GM21423 (cell line): Measurements from ENCODE around the gene DYNC1I1.

Source experiments
- ATAC-seq: cut with Tn5 transposase; IDR thresholded peaks from one replicate; pipeline ENCODE4 v1.9.1; 2021; ENCODE audit warnings: mild to moderate bottlenecking, moderate library complexity; ENCODE audit not compliant: unreplicated experiment

DYNC1I1 gene

GRCh38 chr7:96067321-96067720 is 295.0 kb downstream of the DYNC1I1 start:
- ATAC-seq: no peak

DNA sequence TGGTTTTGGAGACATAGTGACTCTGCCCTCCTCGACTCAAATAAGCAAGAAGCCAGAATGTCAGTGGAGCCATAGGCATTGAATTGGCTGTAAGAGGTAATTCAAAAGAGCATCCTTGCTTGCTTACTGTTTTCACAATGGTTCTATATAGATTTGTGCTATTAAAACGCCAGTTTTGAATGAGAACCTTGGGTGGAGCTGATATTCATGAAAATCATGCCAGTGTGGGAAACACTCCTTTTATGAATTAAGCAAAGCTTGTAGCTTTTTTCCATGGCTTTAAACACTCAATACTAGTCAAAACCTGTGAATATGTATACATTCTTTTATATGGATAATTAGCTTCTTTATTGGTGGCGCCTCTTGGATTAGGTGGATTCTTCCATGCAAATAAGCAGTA is 297.0 kb downstream of the DYNC1I1 start:
- no peak for ATAC-seq

DNA sequence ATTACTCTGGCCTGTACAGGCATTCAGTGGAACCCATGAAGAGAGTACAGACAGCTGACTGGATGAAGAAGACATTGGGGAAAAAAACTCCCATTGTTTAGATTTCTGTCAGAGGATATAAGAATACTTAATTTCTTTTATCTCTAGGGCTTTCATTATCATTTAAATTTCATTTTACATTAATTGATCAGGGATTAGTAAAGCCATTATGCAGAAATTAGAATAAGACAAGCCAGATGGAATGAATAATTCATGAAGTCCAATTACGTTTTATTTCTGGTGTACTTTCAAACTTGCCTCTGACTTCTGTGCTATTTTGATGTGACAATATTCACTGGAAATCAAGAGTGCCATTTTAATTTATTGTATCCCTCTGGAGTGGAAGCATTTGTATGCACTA is 302.5 kb downstream of the DYNC1I1 start:
- ATAC-seq: no peak

- peak; percentile 86 for ATAC-seq
Observed at GRCh38 chr7:96075510-96076349, 303.4 kb downstream of the DYNC1I1 start.

DNA sequence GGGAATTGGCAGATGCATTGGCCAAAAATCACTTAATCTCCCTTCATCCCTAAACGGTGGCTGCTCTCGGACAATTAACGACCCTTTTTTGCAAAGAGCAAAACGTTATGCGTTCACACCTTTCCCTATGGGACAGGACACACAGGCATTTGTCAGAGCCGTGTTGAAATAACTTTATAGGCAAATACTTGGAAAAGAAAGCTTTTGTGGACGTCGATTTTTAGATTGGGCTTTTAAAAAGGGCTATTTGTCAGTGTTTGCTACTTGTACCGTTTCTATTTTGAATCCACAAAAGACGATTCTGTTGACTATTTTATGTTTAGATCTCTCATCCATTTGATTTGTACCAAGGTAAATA is 304.0 kb downstream of the DYNC1I1 start:
- ATAC-seq: no peak

GRCh38 chr7:96080027-96080426 is 307.7 kb downstream of the DYNC1I1 start:
- ATAC-seq: no peak

DNA sequence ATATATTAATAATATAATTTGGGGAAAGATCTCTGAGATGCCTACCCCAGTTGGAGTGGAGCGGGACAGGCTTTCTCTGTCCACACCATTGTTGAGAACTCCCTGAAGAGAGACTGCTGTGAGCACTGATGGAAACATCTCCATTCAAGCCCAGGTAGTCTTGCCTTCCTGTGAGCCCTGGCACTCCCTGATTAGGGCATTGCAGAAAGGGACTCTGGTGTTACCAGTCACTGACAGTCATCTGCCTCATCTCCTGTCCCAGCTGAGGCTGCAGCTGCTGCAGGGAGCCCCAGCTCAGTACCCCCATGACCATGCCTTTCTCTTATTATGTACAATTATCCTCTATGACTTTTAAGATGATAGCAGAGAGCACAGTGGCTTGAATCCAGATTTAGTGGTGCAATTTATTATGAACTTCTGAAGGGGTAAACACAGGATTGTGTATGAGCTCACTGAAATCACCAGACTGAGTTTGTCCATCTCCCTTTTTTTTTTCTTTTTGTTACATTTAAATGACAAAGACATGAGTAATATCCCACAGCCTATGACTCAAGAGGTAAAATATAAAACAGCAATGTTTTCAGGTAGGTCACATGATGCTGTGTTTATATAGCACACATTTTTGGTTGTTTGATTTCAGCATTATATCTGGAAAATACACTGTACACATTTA is 312.7 kb downstream of the DYNC1I1 start:
- no peak for ATAC-seq

GRCh38 chr7:96085953-96086352 is 313.6 kb downstream of the DYNC1I1 start:
- ATAC-seq: no peak

GRCh38 chr7:96088579-96088978 is 316.2 kb downstream of the DYNC1I1 start:
- ATAC-seq: no peak

- ATAC-seq: no peak
Observed at GRCh38 chr7:96089511-96089910, 317.2 kb downstream of the DYNC1I1 start.

GRCh38 chr7:96090756-96091155 is 318.4 kb downstream of the DYNC1I1 start:
- no peak for ATAC-seq

DNA sequence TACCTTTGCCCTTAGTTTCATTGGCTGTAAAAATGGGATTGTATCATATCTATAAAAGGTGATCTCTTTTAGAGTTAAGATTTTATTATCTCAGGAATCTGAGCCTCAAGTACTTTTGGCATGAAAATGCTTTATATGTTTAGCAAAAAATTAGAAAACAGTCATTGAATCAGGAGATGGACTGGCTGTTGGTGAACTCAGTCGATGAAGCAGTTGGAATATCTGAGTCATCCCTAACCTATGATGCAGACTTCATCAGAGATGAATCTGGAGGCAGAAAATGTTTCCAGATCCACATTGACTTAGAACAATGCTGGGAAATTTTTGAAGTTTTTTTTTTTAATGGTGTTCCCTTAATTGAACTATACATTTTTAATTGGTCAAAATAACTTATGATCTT is 321.1 kb downstream of the DYNC1I1 start:
- ATAC-seq: no peak

- ATAC-seq: no peak
Observed at GRCh38 chr7:96097835-96098234, 325.5 kb downstream of the DYNC1I1 start.

- no peak for ATAC-seq
Observed at GRCh38 chr7:96100737-96101136, 328.4 kb downstream of the DYNC1I1 start.

DNA sequence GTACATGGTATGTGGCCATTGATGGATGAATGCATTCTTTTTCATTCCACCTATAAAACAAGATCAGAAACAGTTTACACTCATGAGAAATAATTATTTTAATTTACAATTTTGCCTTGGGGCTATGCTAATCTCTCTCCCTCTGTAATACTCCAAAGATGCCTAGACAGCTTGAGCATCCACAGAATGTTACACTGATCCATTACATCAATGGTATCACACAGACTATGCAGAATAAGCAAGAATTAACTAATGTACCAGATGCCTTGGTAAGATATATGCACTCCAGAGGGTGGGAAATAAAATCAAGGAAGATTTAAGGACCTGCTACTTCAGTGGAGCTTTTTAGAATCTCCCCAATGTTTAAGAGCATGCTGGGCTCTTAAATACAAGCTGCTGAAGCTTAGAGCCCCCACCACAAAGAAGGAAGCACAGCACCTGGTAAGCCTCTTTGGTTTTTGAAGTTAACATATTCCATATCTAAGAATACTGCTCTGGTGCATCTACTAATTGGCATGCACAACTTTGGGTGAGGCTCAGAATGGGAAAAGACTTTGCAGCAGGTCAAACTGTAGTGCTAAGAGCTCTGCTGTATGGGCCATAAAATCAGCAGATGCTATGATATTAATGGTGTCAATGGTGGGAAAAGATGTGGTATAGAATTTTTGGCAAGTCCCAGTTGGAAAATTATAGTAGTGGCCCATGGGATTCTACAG is 329.9 kb downstream of the DYNC1I1 start:
- ATAC-seq: no peak

GRCh38 chr7:96104984-96105383 is 332.6 kb downstream of the DYNC1I1 start:
- ATAC-seq: no peak

DNA sequence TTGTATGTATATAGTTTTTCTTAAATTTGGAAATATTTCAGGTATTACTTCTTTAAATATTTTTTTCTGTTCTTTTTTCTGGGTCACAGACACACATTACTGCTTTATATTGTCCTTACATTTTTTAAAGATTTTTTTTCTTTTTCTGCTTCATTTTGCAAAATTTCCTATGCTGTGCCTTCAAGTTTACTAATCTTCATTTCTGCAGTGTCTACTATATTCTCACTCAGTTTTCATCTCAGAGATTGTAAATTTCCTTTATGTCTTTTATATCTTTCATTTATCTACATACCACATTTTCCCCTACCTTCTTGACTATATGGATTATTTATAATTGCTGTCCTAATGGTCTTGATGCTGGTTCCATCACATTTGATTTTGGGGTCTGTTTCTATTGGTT is 339.1 kb downstream of the DYNC1I1 start:
- ATAC-seq: no peak

GRCh38 chr7:96114190-96114589 is 341.8 kb downstream of the DYNC1I1 start:
- ATAC-seq: no peak

DNA sequence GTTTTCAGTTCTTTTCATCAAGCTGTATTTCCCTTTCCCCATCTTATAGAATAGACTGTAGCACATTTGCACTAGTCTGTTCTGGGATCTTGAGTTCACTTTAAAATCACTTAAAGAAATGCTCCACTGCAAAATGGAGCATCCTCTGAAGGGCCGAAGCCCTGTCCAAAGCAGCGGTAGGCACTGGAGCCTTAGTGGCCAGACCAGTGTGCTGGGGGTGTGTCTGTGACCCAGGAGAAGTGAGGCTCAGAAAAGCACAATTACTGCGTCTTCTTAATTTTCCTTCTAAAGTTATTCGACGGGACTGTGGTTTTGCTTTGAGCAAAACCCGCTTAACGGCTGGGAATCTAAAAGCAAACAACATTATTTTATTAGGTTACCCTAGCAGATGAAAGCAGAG is 343.8 kb downstream of the DYNC1I1 start:
- ATAC-seq: no peak

- ATAC-seq: no peak
Observed at GRCh38 chr7:96118449-96119001, 346.2 kb downstream of the DYNC1I1 start.

GRCh38 chr7:96120445-96121225 is 348.3 kb downstream of the DYNC1I1 start:
- no peak for ATAC-seq
